ENCODE results near the gene PIANP. TPM values are rescaled to one million over a fixed set of nuclear protein-coding genes. Genes with fewer than 3 reads are reported as not detected.

Gene PIANP
- total and polyA plus RNA-seq, 9 donors = 0.11 to 3.9 (median 1.1) TPM; not detected in 1

- Histone ChIP-seq H3K4me3 (no peak overlapping the region), H3K36me3 (no peaks in the 10 kb centered on the region), H3K27me3 (no peaks in the 10 kb centered on the region), H3K27ac (no peak overlapping the region), H3K9me3 (no peaks in the 10 kb centered on the region), H3K4me1 (ENCODE audit: insufficient read depth) (peaks cover 12% of the 10 kb centered on the region)
- WGBS, 3 donors = 52 to 74% (median 61%) methylated on average over 3 of the region's 3 CpGs
- TF ChIP-seq POLR2A (IDR thresholded peaks at IDR 0.05) = no peak
- TF ChIP-seq EP300 (IDR thresholded peaks at IDR 0.05) = no peak
- TF ChIP-seq CTCF (IDR thresholded peaks at IDR 0.05) = no peak
- intact Hi-C loops (cut with DNase I) = loop anchor here in 1 of 4 donors (10.0 kb wide), 1 partner anchor 71 kb away; no protein-coding TSS in a partner anchor
- no peak for DNase-seq
These were observed 14.8 kb downstream of the PIANP start for GRCh38 chr12:6685814-6686213.

- Histone ChIP-seq H3K4me3 (no peak overlapping the region), H3K4me1 (ENCODE audit: insufficient read depth) (peaks cover 12% of the 10 kb centered on the region), H3K36me3 (no peaks in the 10 kb centered on the region), H3K27ac (no peak overlapping the region), H3K27me3 (no peaks in the 10 kb centered on the region), H3K9me3 (no peaks in the 10 kb centered on the region)
- TF ChIP-seq POLR2A (IDR thresholded peaks at IDR 0.05) (no peak), CTCF (IDR thresholded peaks at IDR 0.05) (peak in 1 of 3 donors; percentile 23), EP300 (IDR thresholded peaks at IDR 0.05) (no peak)
- intact Hi-C loops (cut with DNase I) = loop anchor here in 1 of 4 donors (10.0 kb wide), 1 partner anchor 70 kb away; no protein-coding TSS in a partner anchor
- 29 to 43% (median 33%) methylated on average over 6 of the region's 6 CpGs for WGBS, 3 donors
- DNase-seq = no peak
These were observed 16.0 kb downstream of the PIANP start for GRCh38 chr12:6684609-6685008.

GRCh38 chr12:6676962-6677361 lies 23.7 kb downstream of the PIANP start:
- no peaks in the 10 kb centered on the region for H3K27me3 ChIP-seq
- no peaks in the 10 kb centered on the region for H3K36me3 ChIP-seq
- DNase-seq = no peak
- no peak overlapping the region for H3K4me3 ChIP-seq
- H3K9me3 ChIP-seq = no peaks in the 10 kb centered on the region
- intact Hi-C loops (cut with DNase I) = no loop called here
- H3K4me1 ChIP-seq (ENCODE audit: insufficient read depth) = no peaks in the 10 kb centered on the region
- H3K27ac ChIP-seq = no peak overlapping the region
- TF ChIP-seq CTCF (IDR thresholded peaks at IDR 0.05) = no peak
- no peak for TF ChIP-seq EP300 (IDR thresholded peaks at IDR 0.05)
- no peak for TF ChIP-seq POLR2A (IDR thresholded peaks at IDR 0.05)
- WGBS, 3 donors = 87 to 91% (median 88%) methylated on average over 5 of the region's 5 CpGs

GRCh38 chr12:6672143-6672542 lies 28.5 kb downstream of the PIANP start:
- Histone ChIP-seq H3K9me3 (no peaks in the 10 kb centered on the region), H3K27me3 (no peaks in the 10 kb centered on the region), H3K4me1 (ENCODE audit: insufficient read depth) (no peaks in the 10 kb centered on the region), H3K4me3 (no peak overlapping the region), H3K36me3 (peaks cover 3% of the 10 kb centered on the region), H3K27ac (no peak overlapping the region)
- 78 to 84% (median 84%) methylated on average over 18 of the region's 18 CpGs for WGBS, 3 donors
- intact Hi-C loops (cut with DNase I) = no loop called here
- TF ChIP-seq CTCF (IDR thresholded peaks at IDR 0.05) (no peak), POLR2A (IDR thresholded peaks at IDR 0.05) (no peak), EP300 (IDR thresholded peaks at IDR 0.05) (no peak)
- no peak for DNase-seq
